Parathyroid adenoma (tissue), 2 donors: ENCODE data around the gene ALCAM.

Experiments used
- H2AFZ ChIP-seq: fragments of 300-600 bp; sonication (generic); one replicate; pipeline ENCODE4 v1.7.0; 2017; ENCODE audit warnings: antibody characterized with exemption, mild to moderate bottlenecking
- H3K27ac ChIP-seq: fragments of 300-600 bp; sonication (generic); one replicate; pipeline ENCODE4 v1.7.0; 2017
- H3K27me3 ChIP-seq: fragments of 300-600 bp; sonication (generic); one replicate; pipeline ENCODE4 v1.7.0; 2017; ENCODE audit warnings: low read length; ENCODE audit not compliant: control insufficient read depth, insufficient read depth
- H3K36me3 ChIP-seq: fragments of 300-600 bp; sonication (generic); one replicate; pipeline ENCODE4 v1.7.0; 2017; ENCODE audit warnings: low read length; ENCODE audit not compliant: control insufficient read depth, insufficient read depth
- H3K4me1 ChIP-seq: fragments of 300-600 bp; sonication (generic); one replicate; pipeline ENCODE4 v1.7.0; 2017; ENCODE audit warnings: control low read depth
- H3K4me2 ChIP-seq: fragments of 300-600 bp; sonication (generic); one replicate; pipeline ENCODE4 v1.7.0; 2017; ENCODE audit warnings: low read length
- H3K4me3 ChIP-seq: fragments of 300-600 bp; sonication (generic); one replicate; pipeline ENCODE4 v1.7.0; 2017; ENCODE audit warnings: low read depth, low read length
- H3K79me2 ChIP-seq: fragments of 300-600 bp; sonication (generic); one replicate; pipeline ENCODE4 v1.7.0; 2017; ENCODE audit warnings: control low read depth
- H3K9ac ChIP-seq: fragments of 300-600 bp; sonication (generic); one replicate; pipeline ENCODE4 v1.7.0; 2017; ENCODE audit warnings: mild to moderate bottlenecking
- H3K9me3 ChIP-seq: fragments of 300-600 bp; sonication (generic); one replicate; pipeline ENCODE4 v1.7.0; 2017; ENCODE audit warnings: low read length; ENCODE audit not compliant: control insufficient read depth
- CTCF ChIP-seq: fragments of 300-600 bp; sonication (generic); IDR thresholded peaks from one replicate; pipeline ENCODE4 v1.7.0; 2017; ENCODE audit warnings: antibody characterized with exemption, mild to moderate bottlenecking
- donor health status: primary hyperparathyroidism.

The ALCAM gene

GRCh38 chr3:105425153-105425502, 58.4 kb downstream of the ALCAM start:
- TF ChIP-seq CTCF = no peak
- Histone ChIP-seq H3K4me2 (no peak overlapping the region), H3K9me3 (no peaks in the 10 kb centered on the region), H2AFZ (no peak overlapping the region), H3K79me2 (peaks cover 33% of the 10 kb centered on the region), H3K4me3 (no peak overlapping the region), H3K36me3 (no peaks in the 10 kb centered on the region), H3K27me3 (no peaks in the 10 kb centered on the region), H3K27ac (no peak overlapping the region), H3K4me1 (peaks cover 15% of the 10 kb centered on the region), H3K9ac (no peak overlapping the region)

GRCh38 chr3:105427332-105427731, 60.6 kb downstream of the ALCAM start:
- Histone ChIP-seq H3K36me3 (no peaks in the 10 kb centered on the region), H3K4me3 (no peak overlapping the region), H3K79me2 (peaks cover 27% of the 10 kb centered on the region), H3K27me3 (no peaks in the 10 kb centered on the region), H3K9ac (no peak overlapping the region), H2AFZ (no peak overlapping the region), H3K27ac (no peak overlapping the region), H3K4me2 (no peak overlapping the region), H3K9me3 (no peaks in the 10 kb centered on the region), H3K4me1 (peaks cover 15% of the 10 kb centered on the region)
- TF ChIP-seq CTCF = no peak

GRCh38 chr3:105429034-105429762, 62.5 kb downstream of the ALCAM start:
- Histone ChIP-seq H2AFZ (no peak overlapping the region), H3K27ac (no peak overlapping the region), H3K9me3 (no peaks in the 10 kb centered on the region), H3K36me3 (no peaks in the 10 kb centered on the region), H3K4me3 (no peak overlapping the region), H3K79me2 (peaks cover 20% of the 10 kb centered on the region), H3K27me3 (no peaks in the 10 kb centered on the region), H3K9ac (no peak overlapping the region), H3K4me2 (no peak overlapping the region), H3K4me1 (peaks cover 8% of the 10 kb centered on the region)
- no peak for TF ChIP-seq CTCF

- H3K4me1 ChIP-seq = peaks cover 5% of the 10 kb centered on the region
- no peaks in the 10 kb centered on the region for H3K9me3 ChIP-seq
- TF ChIP-seq CTCF = no peak
- H3K9ac ChIP-seq = no peak overlapping the region
- H3K4me3 ChIP-seq = no peak overlapping the region
- H2AFZ ChIP-seq = no peak overlapping the region
- no peak overlapping the region for H3K4me2 ChIP-seq
- H3K27me3 ChIP-seq = no peaks in the 10 kb centered on the region
- no peaks in the 10 kb centered on the region for H3K36me3 ChIP-seq
- no peak overlapping the region for H3K27ac ChIP-seq
- H3K79me2 ChIP-seq = peaks cover 15% of the 10 kb centered on the region
These were observed 63.7 kb downstream of the ALCAM start for GRCh38 chr3:105430455-105430854.

GRCh38 chr3:105431200-105431599, 64.5 kb downstream of the ALCAM start:
- H3K27ac ChIP-seq = no peak overlapping the region
- peaks cover 21% of the 10 kb centered on the region for H3K79me2 ChIP-seq
- no peak overlapping the region for H3K4me3 ChIP-seq
- no peaks in the 10 kb centered on the region for H3K27me3 ChIP-seq
- no peak for TF ChIP-seq CTCF
- no peaks in the 10 kb centered on the region for H3K9me3 ChIP-seq
- no peak overlapping the region for H3K9ac ChIP-seq
- H2AFZ ChIP-seq = no peak overlapping the region
- no peaks in the 10 kb centered on the region for H3K36me3 ChIP-seq
- H3K4me2 ChIP-seq = no peak overlapping the region
- H3K4me1 ChIP-seq = peaks cover 5% of the 10 kb centered on the region
